Breast epithelium (tissue), 3 donors: Measurements from ENCODE around the gene FBXO40.

Experiments used
- POLR2A ChIP-seq: fragments of 450-650 bp; IDR thresholded peaks from one replicate; pipeline ENCODE4 v1.6.1; 2016; ENCODE audit warnings: antibody characterized with exemption, mild to moderate bottlenecking, moderate library complexity
- TF ChIP-seq, protein P1 (sequence below), 3 donors: fragments of 450-650 bp; IDR thresholded peaks; one replicate each; pipeline ENCODE4 v1.5.1; 2016 to 2017; ENCODE audit warnings: antibody characterized with exemption in 3 of 3, mild to moderate bottlenecking in 3 of 3, moderate library complexity in 3 of 3

DNA sequence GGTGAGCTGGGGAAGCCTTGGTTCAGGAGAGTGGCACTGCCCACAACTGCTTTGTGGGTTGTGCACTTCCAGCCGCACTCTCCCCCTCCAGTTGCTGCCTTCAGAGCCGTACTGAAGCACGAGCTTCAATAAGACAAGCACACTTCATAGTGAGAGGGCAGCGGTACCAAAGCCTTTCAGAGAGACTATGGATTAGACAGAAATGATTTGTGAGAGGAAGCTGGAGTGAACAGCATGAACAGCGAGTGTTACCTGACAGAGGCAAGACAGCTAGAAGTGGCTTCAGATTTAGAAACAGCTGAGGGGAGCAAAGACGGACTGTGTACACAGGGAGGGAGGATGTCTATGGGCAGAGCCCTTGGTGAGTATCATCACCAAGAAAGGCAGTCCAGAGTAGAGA lies 36.4 kb downstream of the FBXO40 start:
- TF ChIP-seq, protein P1, sequence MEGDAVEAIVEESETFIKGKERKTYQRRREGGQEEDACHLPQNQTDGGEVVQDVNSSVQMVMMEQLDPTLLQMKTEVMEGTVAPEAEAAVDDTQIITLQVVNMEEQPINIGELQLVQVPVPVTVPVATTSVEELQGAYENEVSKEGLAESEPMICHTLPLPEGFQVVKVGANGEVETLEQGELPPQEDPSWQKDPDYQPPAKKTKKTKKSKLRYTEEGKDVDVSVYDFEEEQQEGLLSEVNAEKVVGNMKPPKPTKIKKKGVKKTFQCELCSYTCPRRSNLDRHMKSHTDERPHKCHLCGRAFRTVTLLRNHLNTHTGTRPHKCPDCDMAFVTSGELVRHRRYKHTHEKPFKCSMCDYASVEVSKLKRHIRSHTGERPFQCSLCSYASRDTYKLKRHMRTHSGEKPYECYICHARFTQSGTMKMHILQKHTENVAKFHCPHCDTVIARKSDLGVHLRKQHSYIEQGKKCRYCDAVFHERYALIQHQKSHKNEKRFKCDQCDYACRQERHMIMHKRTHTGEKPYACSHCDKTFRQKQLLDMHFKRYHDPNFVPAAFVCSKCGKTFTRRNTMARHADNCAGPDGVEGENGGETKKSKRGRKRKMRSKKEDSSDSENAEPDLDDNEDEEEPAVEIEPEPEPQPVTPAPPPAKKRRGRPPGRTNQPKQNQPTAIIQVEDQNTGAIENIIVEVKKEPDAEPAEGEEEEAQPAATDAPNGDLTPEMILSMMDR (IDR thresholded peaks at IDR 0.05) = no peak
- no peak for TF ChIP-seq POLR2A
